Neural crest cell (in vitro differentiated cells): ENCODE data around the gene TMEM54. TPM values are rescaled to one million over a fixed set of nuclear protein-coding genes. Genes with fewer than 3 reads are reported as not detected.

ENCODE experiments used
- DNase-seq: peaks from one replicate; pipeline ENCODE4 v3.0.0; 2021; ENCODE audit warnings: low read depth, mixed read lengths, low spot score
- H3K27ac Mint-ChIP-seq: one replicate; pipeline ENCODE4 v1.8.0; 2021; ENCODE audit warnings: mild to moderate bottlenecking, mixed read lengths; ENCODE audit not compliant: unreplicated experiment
- H3K27me3 Mint-ChIP-seq: 2 replicates; pipeline ENCODE4 v1.8.0; 2021; ENCODE audit warnings: low read depth, mild to moderate bottlenecking, mixed read lengths
- H3K36me3 Mint-ChIP-seq: 2 replicates; pipeline ENCODE4 v1.8.0; 2021; ENCODE audit warnings: low read depth, mild to moderate bottlenecking, mixed read lengths
- H3K4me1 Mint-ChIP-seq: 2 replicates; pipeline ENCODE4 v1.8.0; 2021; ENCODE audit warnings: mixed read lengths
- H3K4me3 Mint-ChIP-seq: one replicate; pipeline ENCODE4 v1.8.0; 2021; ENCODE audit warnings: mild to moderate bottlenecking, mixed read lengths
- H3K9me3 Mint-ChIP-seq: 2 replicates; pipeline ENCODE4 v1.8.0; 2021; ENCODE audit warnings: mixed read lengths
- total RNA-seq: library from RNA; stranded (reverse); gene quantifications from 2 replicates; pipeline ENCODE4 v1.2.1, GENCODE V29; 2021
- TF ChIP-seq, protein P1 (sequence below): fragments of 200-600 bp; sonication (generic); conservative IDR thresholded peaks from 2 replicates; pipeline ENCODE4 v1.5.0; 2021; ENCODE audit warnings: antibody characterized with exemption, mild to moderate bottlenecking

The TMEM54 gene
- total RNA-seq, 1 donor from 2014 or later: 2.7 TPM

DNA sequence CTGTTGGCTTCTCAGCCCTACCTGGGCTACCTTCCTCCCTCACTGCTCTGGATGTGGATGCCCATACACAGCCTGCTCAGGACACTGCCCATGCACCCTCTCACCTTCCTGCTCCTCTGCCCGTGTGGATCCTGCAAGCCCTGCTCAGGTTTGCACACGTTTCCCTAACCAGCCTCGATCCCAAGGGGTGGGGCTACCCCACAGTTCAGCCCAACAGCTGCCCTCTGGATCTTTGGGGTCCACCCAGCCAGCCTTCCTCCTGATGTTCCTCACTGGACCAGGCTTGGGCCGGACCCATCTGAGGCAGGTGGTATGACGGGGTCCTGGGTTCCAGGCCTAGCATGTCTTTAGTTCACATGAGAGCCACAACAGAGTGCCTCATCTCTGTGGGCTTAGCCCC, 4.7 kb downstream of the TMEM54 start:
- TF ChIP-seq, protein P1, sequence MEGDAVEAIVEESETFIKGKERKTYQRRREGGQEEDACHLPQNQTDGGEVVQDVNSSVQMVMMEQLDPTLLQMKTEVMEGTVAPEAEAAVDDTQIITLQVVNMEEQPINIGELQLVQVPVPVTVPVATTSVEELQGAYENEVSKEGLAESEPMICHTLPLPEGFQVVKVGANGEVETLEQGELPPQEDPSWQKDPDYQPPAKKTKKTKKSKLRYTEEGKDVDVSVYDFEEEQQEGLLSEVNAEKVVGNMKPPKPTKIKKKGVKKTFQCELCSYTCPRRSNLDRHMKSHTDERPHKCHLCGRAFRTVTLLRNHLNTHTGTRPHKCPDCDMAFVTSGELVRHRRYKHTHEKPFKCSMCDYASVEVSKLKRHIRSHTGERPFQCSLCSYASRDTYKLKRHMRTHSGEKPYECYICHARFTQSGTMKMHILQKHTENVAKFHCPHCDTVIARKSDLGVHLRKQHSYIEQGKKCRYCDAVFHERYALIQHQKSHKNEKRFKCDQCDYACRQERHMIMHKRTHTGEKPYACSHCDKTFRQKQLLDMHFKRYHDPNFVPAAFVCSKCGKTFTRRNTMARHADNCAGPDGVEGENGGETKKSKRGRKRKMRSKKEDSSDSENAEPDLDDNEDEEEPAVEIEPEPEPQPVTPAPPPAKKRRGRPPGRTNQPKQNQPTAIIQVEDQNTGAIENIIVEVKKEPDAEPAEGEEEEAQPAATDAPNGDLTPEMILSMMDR: no peak
- Mint-ChIP-seq H3K4me1 (peaks cover 11% of the 10 kb centered on the region), H3K9me3 (no peaks in the 10 kb centered on the region), H3K27me3 (peaks cover 66% of the 10 kb centered on the region), H3K27ac (no peak overlapping the region), H3K4me3 (no peak overlapping the region), H3K36me3 (no peaks in the 10 kb centered on the region)
- DNase-seq: no peak

- no peak for DNase-seq
- Mint-ChIP-seq H3K36me3 (no peaks in the 10 kb centered on the region), H3K27me3 (peaks cover 70% of the 10 kb centered on the region), H3K27ac (no peak overlapping the region), H3K4me3 (peak overlapping the region; percentile 56), H3K9me3 (no peaks in the 10 kb centered on the region), H3K4me1 (peaks cover 11% of the 10 kb centered on the region)
- TF ChIP-seq, protein P1: no peak
Observed at GRCh38 chr1:32895325-32896215, 5.6 kb downstream of the TMEM54 start.

GRCh38 chr1:32894681-32895080, 6.5 kb downstream of the TMEM54 start:
- H3K27ac Mint-ChIP-seq: no peak overlapping the region
- no peak for DNase-seq
- H3K4me3 Mint-ChIP-seq: no peak overlapping the region

GRCh38 chr1:32894019-32894600, 7.1 kb downstream of the TMEM54 start:
- H3K4me3 Mint-ChIP-seq: peak overlapping the region; percentile 61
- TF ChIP-seq, protein P1: no peak
- H3K36me3 Mint-ChIP-seq: no peaks in the 10 kb centered on the region
- H3K27me3 Mint-ChIP-seq: peaks cover 70% of the 10 kb centered on the region
- H3K27ac Mint-ChIP-seq: no peak overlapping the region
- H3K4me1 Mint-ChIP-seq: peaks cover 11% of the 10 kb centered on the region
- DNase-seq: no peak
- H3K9me3 Mint-ChIP-seq: no peaks in the 10 kb centered on the region

More at GRCh38 chr1:32894681-32895080, 6.5 kb downstream of the TMEM54 start:
- no peaks in the 10 kb centered on the region for H3K9me3 Mint-ChIP-seq
- peaks cover 11% of the 10 kb centered on the region for H3K4me1 Mint-ChIP-seq
- H3K36me3 Mint-ChIP-seq: no peaks in the 10 kb centered on the region
- TF ChIP-seq, protein P1: no peak
- H3K27me3 Mint-ChIP-seq: peaks cover 70% of the 10 kb centered on the region

- Mint-ChIP-seq H3K36me3 (no peaks in the 10 kb centered on the region), H3K27ac (no peak overlapping the region), H3K4me3 (peak overlapping the region; percentile 61), H3K4me1 (peaks cover 11% of the 10 kb centered on the region), H3K27me3 (peaks cover 68% of the 10 kb centered on the region), H3K9me3 (no peaks in the 10 kb centered on the region)
- TF ChIP-seq, protein P1: peak; percentile 51
- peak; percentile 39 for DNase-seq
Observed at GRCh38 chr1:32893198-32894018, 7.8 kb downstream of the TMEM54 start.
